ENCODE data around the gene PCMT1. TPM values are rescaled to one million over a fixed set of nuclear protein-coding genes. Genes with fewer than 3 reads are reported as not detected.

PCMT1 gene
- polyA plus RNA-seq, 2 of the 4 experiments (the other 2 are of a cell fraction), result 92.4 to 99.3 TPM

DNA sequence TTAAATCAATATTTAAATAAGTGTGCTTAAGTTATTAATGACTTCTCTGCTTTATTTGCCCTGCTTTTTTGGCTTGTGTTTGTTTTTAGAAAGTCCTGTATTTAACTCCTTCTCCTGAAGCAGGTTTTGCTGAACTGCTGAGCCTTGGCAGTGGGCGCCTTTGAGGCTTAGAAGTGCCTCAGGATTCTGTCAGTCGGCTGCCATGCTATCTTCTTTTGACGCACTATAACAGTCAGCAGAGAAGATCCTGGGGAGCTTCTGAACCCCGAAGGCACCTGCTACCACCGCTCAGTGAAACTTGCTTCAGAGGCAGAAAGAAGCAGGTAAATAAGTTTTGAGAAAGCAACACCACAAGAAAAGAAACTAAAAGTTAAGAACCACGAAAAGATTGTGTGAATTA lies 22.4 kb downstream of the PCMT1 start:
- no peak for DNase-seq (ENCODE audit: low read depth in 1 of 2, low spot score in 1 of 2)
- no peak for FAIRE-seq
- ChIA-PET CTCF (no interaction called here), POLR2A (no interaction called here)
- ATAC-seq, result no peak
- peaks cover 5% of the 10 kb centered on the region; the same call in 1 of the 3 replicates for H3K4me1 ChIP-seq
- no peaks in the 10 kb centered on the region for H3K9me3 ChIP-seq
- H3K27ac ChIP-seq, result no peak overlapping the region
- 91% methylated on average over 6 of the region's 6 CpGs for WGBS (ENCODE audit: missing lambda C conversion rate)
- TF ChIP-seq HOXA7 (CRISPR knock-in tag; IDR thresholded peaks at IDR 0.05) (no peak), MAZ (IDR thresholded peaks at IDR 0.05; ENCODE audit: borderline replicate concordance, low read depth, low read length) (no peak), RAD21 (conservative IDR thresholded peaks at IDR 0.05 in 1 of 2, IDR thresholded peaks at IDR 0.05 in 1 of 2) (no peak), ELK1 (IDR thresholded peaks at IDR 0.05; ENCODE audit: low read depth, low read length) (no peak), MYC (IDR thresholded peaks at IDR 0.05; ENCODE audit: borderline replicate concordance, low read length) (no peak), TFCP2L1 (CRISPR knock-in tag; IDR thresholded peaks at IDR 0.05) (no peak), NFE2L2 (conservative IDR thresholded peaks at IDR 0.05; ENCODE audit: low read length) (no peak), POLR2AphosphoS2 (conservative IDR thresholded peaks at IDR 0.05; ENCODE audit: low read length) (no peak), NR3C1 (IDR thresholded peaks at IDR 0.05) (no peak), RFX5 (IDR thresholded peaks at IDR 0.05) (no peak), CEBPB (IDR thresholded peaks at IDR 0.05) (no peak), HDAC2 (IDR thresholded peaks at IDR 0.05) (no peak)
- TF ChIP-seq, protein P1, sequence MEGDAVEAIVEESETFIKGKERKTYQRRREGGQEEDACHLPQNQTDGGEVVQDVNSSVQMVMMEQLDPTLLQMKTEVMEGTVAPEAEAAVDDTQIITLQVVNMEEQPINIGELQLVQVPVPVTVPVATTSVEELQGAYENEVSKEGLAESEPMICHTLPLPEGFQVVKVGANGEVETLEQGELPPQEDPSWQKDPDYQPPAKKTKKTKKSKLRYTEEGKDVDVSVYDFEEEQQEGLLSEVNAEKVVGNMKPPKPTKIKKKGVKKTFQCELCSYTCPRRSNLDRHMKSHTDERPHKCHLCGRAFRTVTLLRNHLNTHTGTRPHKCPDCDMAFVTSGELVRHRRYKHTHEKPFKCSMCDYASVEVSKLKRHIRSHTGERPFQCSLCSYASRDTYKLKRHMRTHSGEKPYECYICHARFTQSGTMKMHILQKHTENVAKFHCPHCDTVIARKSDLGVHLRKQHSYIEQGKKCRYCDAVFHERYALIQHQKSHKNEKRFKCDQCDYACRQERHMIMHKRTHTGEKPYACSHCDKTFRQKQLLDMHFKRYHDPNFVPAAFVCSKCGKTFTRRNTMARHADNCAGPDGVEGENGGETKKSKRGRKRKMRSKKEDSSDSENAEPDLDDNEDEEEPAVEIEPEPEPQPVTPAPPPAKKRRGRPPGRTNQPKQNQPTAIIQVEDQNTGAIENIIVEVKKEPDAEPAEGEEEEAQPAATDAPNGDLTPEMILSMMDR (IDR thresholded peaks at IDR 0.05), result no peak
- TF ChIP-seq, protein P2, sequence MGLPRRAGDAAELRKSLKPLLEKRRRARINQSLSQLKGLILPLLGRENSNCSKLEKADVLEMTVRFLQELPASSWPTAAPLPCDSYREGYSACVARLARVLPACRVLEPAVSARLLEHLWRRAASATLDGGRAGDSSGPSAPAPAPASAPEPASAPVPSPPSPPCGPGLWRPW (IDR thresholded peaks at IDR 0.05), result no peak
- H3K4me3 ChIP-seq, result no peak overlapping the region
- H3K4me2 ChIP-seq, result no peak overlapping the region

DNA sequence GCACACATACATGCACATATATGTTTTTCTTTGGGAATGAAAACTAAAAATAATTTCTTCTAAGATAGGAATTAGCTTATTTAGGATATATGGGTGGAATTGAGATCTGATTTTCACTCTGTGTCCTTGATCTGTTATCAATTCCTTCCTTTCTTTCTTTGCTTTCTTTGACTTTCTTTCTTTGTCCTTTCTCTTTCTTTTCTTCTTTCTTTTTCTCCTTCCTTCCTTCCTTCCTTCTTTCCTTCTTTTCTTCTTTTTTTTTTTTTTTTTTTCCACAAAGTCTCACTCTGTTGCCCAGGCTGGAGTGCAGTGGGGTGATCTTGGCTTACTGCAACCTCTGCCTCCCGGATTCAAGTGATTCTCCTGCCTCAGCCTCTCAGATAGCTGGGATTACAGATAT lies 28.1 kb downstream of the PCMT1 start:
- no peak overlapping the region for H3K27ac ChIP-seq
- H3K4me1 ChIP-seq, result no peaks in the 10 kb centered on the region
- H3K4me3 ChIP-seq, result no peak overlapping the region
- WGBS (ENCODE audit: missing lambda C conversion rate), result no CpG with 5 or more reads among the region's 1 CpG
- TF ChIP-seq ZC3H11A (IDR thresholded peaks at IDR 0.05) (no peak), TFCP2L1 (CRISPR knock-in tag; IDR thresholded peaks at IDR 0.05) (no peak), HDAC2 (IDR thresholded peaks at IDR 0.05) (no peak), CHD4 (IDR thresholded peaks at IDR 0.05; ENCODE audit: borderline replicate concordance) (no peak), FOXS1 (CRISPR knock-in tag; IDR thresholded peaks at IDR 0.05) (no peak), MAZ (IDR thresholded peaks at IDR 0.05; ENCODE audit: borderline replicate concordance, low read depth, low read length) (no peak), TP53 (CRISPR knock-in tag; IDR thresholded peaks at IDR 0.05) (no peak), RCOR1 (IDR thresholded peaks at IDR 0.05; ENCODE audit: low read depth, low read length) (no peak), PBX3 (IDR thresholded peaks at IDR 0.05) (no peak)
- TF ChIP-seq, protein P2 (IDR thresholded peaks at IDR 0.05), result no peak
- ChIA-PET POLR2A (no interaction called here), CTCF (no interaction called here)
- no peak for ATAC-seq
- no peak overlapping the region for H3K4me2 ChIP-seq
- no peak for DNase-seq (ENCODE audit: low read depth in 1 of 2, low spot score in 1 of 2)
- no peak for FAIRE-seq
- H3K9me3 ChIP-seq, result no peaks in the 10 kb centered on the region

DNA sequence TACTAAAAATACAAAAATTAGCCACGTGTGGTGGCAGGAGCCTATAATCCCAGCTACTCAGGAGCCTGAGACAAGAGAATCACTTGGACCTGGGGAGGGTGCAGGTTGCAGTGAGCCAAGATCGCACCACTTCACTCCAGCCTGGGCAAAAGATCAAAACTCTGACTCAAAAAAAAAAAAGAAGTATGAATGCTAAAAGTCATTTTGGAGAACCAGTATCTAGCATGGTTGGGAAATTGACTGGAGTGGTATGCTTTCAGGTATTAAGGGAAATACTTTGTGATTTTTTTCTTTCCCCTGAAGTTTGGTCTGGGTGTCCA lies 30.1 kb downstream of the PCMT1 start:
- POLR2A ChIA-PET, result no interaction called here
- Histone ChIP-seq H3K27ac (no peak overlapping the region), H3K4me2 (no peak overlapping the region), H3K4me1 (no peaks in the 10 kb centered on the region), H3K4me3 (no peak overlapping the region), H3K9me3 (no peaks in the 10 kb centered on the region)
- 79% methylated on average over 2 of the region's 2 CpGs for WGBS (ENCODE audit: missing lambda C conversion rate)
- ATAC-seq, result no peak
- no peak for FAIRE-seq
- CTCF ChIA-PET, result no interaction called here
- DNase-seq (ENCODE audit: low read depth in 1 of 2, low spot score in 1 of 2), result no peak
- TF ChIP-seq KDM1A (IDR thresholded peaks at IDR 0.05; ENCODE audit: low read depth), result no peak
- TF ChIP-seq CEBPB (IDR thresholded peaks at IDR 0.05), result no peak
- TF ChIP-seq KDM5A (IDR thresholded peaks at IDR 0.05), result no peak
- TF ChIP-seq, protein P3, sequence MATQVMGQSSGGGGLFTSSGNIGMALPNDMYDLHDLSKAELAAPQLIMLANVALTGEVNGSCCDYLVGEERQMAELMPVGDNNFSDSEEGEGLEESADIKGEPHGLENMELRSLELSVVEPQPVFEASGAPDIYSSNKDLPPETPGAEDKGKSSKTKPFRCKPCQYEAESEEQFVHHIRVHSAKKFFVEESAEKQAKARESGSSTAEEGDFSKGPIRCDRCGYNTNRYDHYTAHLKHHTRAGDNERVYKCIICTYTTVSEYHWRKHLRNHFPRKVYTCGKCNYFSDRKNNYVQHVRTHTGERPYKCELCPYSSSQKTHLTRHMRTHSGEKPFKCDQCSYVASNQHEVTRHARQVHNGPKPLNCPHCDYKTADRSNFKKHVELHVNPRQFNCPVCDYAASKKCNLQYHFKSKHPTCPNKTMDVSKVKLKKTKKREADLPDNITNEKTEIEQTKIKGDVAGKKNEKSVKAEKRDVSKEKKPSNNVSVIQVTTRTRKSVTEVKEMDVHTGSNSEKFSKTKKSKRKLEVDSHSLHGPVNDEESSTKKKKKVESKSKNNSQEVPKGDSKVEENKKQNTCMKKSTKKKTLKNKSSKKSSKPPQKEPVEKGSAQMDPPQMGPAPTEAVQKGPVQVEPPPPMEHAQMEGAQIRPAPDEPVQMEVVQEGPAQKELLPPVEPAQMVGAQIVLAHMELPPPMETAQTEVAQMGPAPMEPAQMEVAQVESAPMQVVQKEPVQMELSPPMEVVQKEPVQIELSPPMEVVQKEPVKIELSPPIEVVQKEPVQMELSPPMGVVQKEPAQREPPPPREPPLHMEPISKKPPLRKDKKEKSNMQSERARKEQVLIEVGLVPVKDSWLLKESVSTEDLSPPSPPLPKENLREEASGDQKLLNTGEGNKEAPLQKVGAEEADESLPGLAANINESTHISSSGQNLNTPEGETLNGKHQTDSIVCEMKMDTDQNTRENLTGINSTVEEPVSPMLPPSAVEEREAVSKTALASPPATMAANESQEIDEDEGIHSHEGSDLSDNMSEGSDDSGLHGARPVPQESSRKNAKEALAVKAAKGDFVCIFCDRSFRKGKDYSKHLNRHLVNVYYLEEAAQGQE (IDR thresholded peaks at IDR 0.05), result no peak
- TF ChIP-seq, protein P4, sequence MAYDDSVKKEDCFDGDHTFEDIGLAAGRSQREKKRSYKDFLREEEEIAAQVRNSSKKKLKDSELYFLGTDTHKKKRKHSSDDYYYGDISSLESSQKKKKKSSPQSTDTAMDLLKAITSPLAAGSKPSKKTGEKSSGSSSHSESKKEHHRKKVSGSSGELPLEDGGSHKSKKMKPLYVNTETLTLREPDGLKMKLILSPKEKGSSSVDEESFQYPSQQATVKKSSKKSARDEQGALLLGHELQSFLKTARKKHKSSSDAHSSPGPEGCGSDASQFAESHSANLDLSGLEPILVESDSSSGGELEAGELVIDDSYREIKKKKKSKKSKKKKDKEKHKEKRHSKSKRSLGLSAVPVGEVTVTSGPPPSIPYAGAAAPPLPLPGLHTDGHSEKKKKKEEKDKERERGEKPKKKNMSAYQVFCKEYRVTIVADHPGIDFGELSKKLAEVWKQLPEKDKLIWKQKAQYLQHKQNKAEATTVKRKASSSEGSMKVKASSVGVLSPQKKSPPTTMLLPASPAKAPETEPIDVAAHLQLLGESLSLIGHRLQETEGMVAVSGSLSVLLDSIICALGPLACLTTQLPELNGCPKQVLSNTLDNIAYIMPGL (CRISPR knock-in tag; IDR thresholded peaks at IDR 0.05; ENCODE audit: borderline replicate concordance), result no peak
- no peak for TF ChIP-seq HOXB13 (CRISPR knock-in tag; IDR thresholded peaks at IDR 0.05; ENCODE audit: low read depth)
- no peak for TF ChIP-seq CBX8 (IDR thresholded peaks at IDR 0.05)
